K562 (cell line): ENCODE data around the gene THAP12. TPM values are rescaled to one million over a fixed set of nuclear protein-coding genes. Genes with fewer than 3 reads are reported as not detected.

Source experiments
- ETS1 ChIP-seq: conservative IDR thresholded peaks from 2 replicates; pipeline ENCODE4 v1.6.1; 2011; ENCODE audit warnings: low read depth, mild to moderate bottlenecking, low read length; ENCODE audit not compliant: control insufficient read depth
- FOXK1 ChIP-seq: sonication (generic); formaldehyde crosslinking; IDR thresholded peaks from 2 replicates; pipeline ENCODE4 v1.8.0; 2022; ENCODE audit warnings: missing genetic modification reagents, mild to moderate bottlenecking, borderline replicate concordance
- JUND ChIP-seq, 2 experiments: IDR thresholded peaks; 2 replicates in 1 of 2; 3 replicates in 1 of 2; pipeline ENCODE4 v1.6.1; 2011; ENCODE audit warnings: borderline replicate concordance in 2 of 2, low read depth in 2 of 2, low read length in 2 of 2, improper control_type of control experiment in 1 of 2, missing biosample characterization in 1 of 2, missing genetic modification characterization in 1 of 2, missing genetic modification reagents in 1 of 2
- PHTF2 ChIP-seq: fragments of 250-450 bp; sonication (Bioruptor Pico); IDR thresholded peaks from 2 replicates; pipeline ENCODE4 v1.5.0; 2021; ENCODE audit warnings: mild to moderate bottlenecking
- SREBF1 ChIP-seq: fragments of 150-350 bp; IDR thresholded peaks from 2 replicates; pipeline ENCODE4 v1.6.1; 2014; ENCODE audit warnings: antibody characterized with exemption, low read depth, low read length, borderline replicate concordance
- TEAD4 ChIP-seq, 2 experiments: sonication (generic) in 1 of 2; formaldehyde crosslinking in 1 of 2; IDR thresholded peaks; 2 replicates each; pipeline versions ENCODE4 v1.6.1 to v1.8.0; 2012 to 2022; ENCODE audit warnings: borderline replicate concordance in 1 of 2, inconsistent platforms in 1 of 2, low read length in 1 of 2, mild to moderate bottlenecking in 1 of 2, missing genetic modification reagents in 1 of 2
- THRA ChIP-seq: fragments of 450-650 bp; IDR thresholded peaks from 2 replicates; pipeline ENCODE4 v1.6.1; 2017; ENCODE audit warnings: mild to moderate bottlenecking, moderate library complexity
- TSC22D4 ChIP-seq: fragments of 450-650 bp; IDR thresholded peaks from 2 replicates; pipeline ENCODE4 v1.6.1; 2016; ENCODE audit warnings: missing genetic modification characterization, missing biosample characterization, control low read depth
- ZBTB40 ChIP-seq, 2 experiments: fragments of 450-650 bp in 1 of 2; sonication (generic) in 1 of 2; formaldehyde crosslinking in 1 of 2; IDR thresholded peaks; 2 replicates each; pipeline versions ENCODE4 v1.7.1 to v1.9.0; 2016 to 2022; ENCODE audit warnings: inconsistent platforms in 1 of 2, mild to moderate bottlenecking in 1 of 2, missing genetic modification reagents in 1 of 2
- ZNF124 ChIP-seq: sonication (generic); formaldehyde crosslinking; IDR thresholded peaks from 2 replicates; pipeline ENCODE4 v1.8.1; 2022; ENCODE audit warnings: missing genetic modification reagents
- ZNF740 ChIP-seq, 3 experiments: fragments of 200-800 bp in 1 of 3; sonication (Bioruptor generic) in 1 of 3; sonication (generic) in 1 of 3; formaldehyde crosslinking in 1 of 3; IDR thresholded peaks; 2 replicates each; pipeline versions ENCODE4 v1.6.1 to v1.8.0; 2016 to 2022; ENCODE audit warnings: mild to moderate bottlenecking in 2 of 3, missing compliant biosample characterization in 2 of 3, missing genetic modification characterization in 2 of 3, missing genetic modification reagents in 1 of 3
- polyA plus RNA-seq, 8 experiments: library from polyadenylated mRNA; depleted of rRNA in 4 of 8; stranded (reverse) in 5 of 8; unstranded in 3 of 8; fragments of >200 nt; fragmentation: Nextera tagmentation in 2 of 8; fragmentation: Illumina TruSeq in 1 of 8; extraction: Ambion mirVana in 2 of 8; extraction: Trizol in 1 of 8; gene quantifications; 2 replicates each; pipeline versions ENCODE4 v1.2.1 to v1.2.3, GENCODE V29; 2011 to 2014; ENCODE audit warnings: inconsistent platforms in 1 of 8, missing spikeins in 1 of 8
- total RNA-seq, 7 experiments: library from RNA; depleted of rRNA in 6 of 7; stranded (reverse); fragments of >200 nt in 6 of 7; fragmentation: Illumina TruSeq in 2 of 7; extraction: Trizol in 2 of 7; gene quantifications; 2 replicates each; pipeline versions ENCODE4 v1.2.1 to v1.2.3, GENCODE V29; 2011 to 2021; ENCODE audit warnings: low replicate concordance in 1 of 7

THAP12 gene
- total and polyA plus RNA-seq, 9 of the 15 experiments (the other 6 are each of a cell fraction or from before 2014, with no cell fraction given) = 28.1 to 103 (median 57.8) TPM

- TF ChIP-seq ZBTB40 (IDR thresholded peaks at IDR 0.05) = 0 out of 2 replicates have a peak, but pooled peaks have one; percentile 16
- no peak for TF ChIP-seq ZBTB40 (CRISPR knock-in tag; IDR thresholded peaks at IDR 0.05)
- TF ChIP-seq TSC22D4 = no peak
- peak; percentile 63 for TF ChIP-seq JUND (IDR thresholded peaks at IDR 0.05; ENCODE audit: borderline replicate concordance, low read depth, low read length)
- no peak; the same call in 2 of the 3 replicates for TF ChIP-seq JUND (tag; IDR thresholded peaks at IDR 0.05; ENCODE audit: borderline replicate concordance, low read depth, low read length)
- no peak for TF ChIP-seq THRA
- 0 out of 2 replicates have a peak, but pooled peaks have one; percentile 19 for TF ChIP-seq ZNF740 (CRISPR knock-in tag; IDR thresholded peaks at IDR 0.05)
- TF ChIP-seq ZNF740 (tag; IDR thresholded peaks at IDR 0.05) = no peak; a peak in 1 of 4 replicates
- no peak for TF ChIP-seq PHTF2 (CRISPR knock-in tag)
- no peak for TF ChIP-seq FOXK1
- TF ChIP-seq SREBF1 = no peak
- no peak for TF ChIP-seq TEAD4 (IDR thresholded peaks at IDR 0.05; ENCODE audit: low read length)
- no peak for TF ChIP-seq TEAD4 (CRISPR knock-in tag; IDR thresholded peaks at IDR 0.05; ENCODE audit: borderline replicate concordance)
- TF ChIP-seq ZNF124 (CRISPR knock-in tag) = no peak
- TF ChIP-seq ETS1 = no peak; the same call in 1 of the 2 replicates
Observed at GRCh38 chr11:76380977-76381719, at the start of gene THAP12, which contains the start of gene GVQW3 (continued).
